Stimulated activated CD8-positive, alpha-beta memory T cell treated with anti-CD3 and anti-CD28 coated beads, Interleukin-7, amount 100 ng/mL, for 48 hours (primary cell): ENCODE measurements around the gene CLEC18B.
"Not testable (repeated sequence)": the region's sequence is repeated elsewhere in the genome, so short reads cannot be mapped to it uniquely, and the experiment has no call there.

Experiments used
- DNase-seq, 2 donors: peaks; one replicate each; pipeline ENCODE4 v3.0.0-alpha.2; 2020; ENCODE audit warnings: low read depth in 1 of 2; ENCODE audit errors: extremely low read depth in 1 of 2

The CLEC18B gene

DNA sequence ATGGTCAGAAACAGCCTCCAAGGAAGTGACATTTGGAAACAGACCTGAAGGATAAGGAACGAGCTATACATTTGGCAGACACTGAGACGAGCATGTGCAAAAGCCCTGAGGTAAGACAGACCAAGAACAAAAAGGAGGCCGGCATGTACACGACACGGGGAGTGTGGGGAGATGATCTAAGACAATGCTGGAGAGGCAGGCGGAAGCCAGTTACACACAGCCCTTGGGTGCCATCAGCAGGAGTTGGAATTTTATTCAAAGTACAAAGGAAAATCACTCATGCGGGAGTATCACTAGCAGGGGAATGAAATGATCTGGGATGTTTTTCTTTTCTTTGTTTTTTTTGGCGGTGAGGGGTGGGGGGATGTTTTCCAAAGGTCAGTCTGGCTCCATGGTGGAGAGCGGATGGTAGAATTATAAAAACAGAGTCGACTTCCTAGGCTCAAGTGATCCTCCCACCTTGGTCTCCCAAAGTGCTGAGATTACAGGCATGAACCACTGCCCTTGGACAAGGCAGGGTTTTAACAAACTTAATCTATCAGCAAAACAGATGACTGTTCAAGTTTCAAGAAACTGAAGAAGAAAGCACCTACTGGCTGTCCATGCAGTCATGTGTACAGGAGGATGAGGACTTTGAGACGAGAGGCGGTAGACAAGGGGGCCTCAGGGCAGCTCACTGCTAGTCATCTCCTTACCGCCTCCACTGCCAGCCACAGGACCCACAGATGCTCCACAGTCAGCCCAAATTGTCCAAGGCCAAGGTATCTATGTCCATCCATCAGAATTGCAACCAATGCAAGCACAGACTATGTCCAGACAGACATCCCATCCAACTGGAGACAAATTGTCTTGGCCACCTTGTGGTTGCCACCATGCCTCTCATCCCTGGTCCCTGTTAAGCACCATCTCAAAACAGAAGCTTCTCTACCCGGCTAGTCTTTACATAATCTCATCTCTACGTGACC lies 59.4 kb downstream of the CLEC18B start:
- not testable (repeated sequence) for DNase-seq
